ENCODE measurements around the gene TOR2A.

Gene TOR2A

DNA sequence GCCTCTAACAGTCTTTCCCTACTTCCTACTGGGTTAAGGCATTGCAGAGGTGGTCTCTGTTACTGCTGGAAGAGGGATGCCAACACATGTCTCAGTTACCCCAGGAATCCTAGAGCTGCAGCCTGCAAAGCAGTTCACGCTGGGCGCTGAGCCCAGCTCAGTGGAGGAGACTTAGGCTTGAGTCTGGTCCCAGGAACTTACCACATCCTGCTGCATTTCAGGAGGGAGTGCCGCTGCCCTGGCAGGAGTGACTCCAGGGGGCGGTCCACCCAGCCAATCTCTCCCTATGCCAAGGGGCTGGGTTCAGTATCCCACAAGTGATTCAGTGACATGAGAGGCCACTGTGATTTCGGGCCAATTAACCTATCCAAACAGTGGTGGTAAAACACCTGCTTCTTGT lies 11.7 kb downstream of the TOR2A start:
- H3K27ac ChIP-seq, result no peak overlapping the region
- no peak for DNase-seq (ENCODE audit: low read depth, low spot score)

DNA sequence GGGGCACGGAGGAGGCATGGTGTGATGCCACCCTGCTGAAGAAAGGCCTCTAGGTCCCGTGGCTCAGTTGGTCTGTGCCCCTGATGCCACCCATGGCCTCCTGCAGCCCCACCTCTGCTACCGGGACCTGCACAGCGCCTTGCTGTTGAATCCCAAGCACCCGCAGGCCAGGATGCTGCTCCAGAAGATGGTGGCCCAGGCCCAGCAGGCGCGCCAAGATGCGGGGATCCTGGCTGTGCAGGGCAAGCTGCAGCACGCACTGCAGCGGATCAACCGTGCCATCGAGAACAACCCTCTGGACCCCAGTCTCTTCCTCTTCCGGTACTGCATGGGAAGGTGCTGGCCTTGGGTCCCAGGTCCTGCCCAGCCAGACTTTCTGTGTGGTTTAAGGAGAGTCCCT lies 12.1 kb downstream of the TOR2A start:
- H3K27ac ChIP-seq, result no peak overlapping the region
- DNase-seq (ENCODE audit: low read depth, low spot score), result no peak

DNA sequence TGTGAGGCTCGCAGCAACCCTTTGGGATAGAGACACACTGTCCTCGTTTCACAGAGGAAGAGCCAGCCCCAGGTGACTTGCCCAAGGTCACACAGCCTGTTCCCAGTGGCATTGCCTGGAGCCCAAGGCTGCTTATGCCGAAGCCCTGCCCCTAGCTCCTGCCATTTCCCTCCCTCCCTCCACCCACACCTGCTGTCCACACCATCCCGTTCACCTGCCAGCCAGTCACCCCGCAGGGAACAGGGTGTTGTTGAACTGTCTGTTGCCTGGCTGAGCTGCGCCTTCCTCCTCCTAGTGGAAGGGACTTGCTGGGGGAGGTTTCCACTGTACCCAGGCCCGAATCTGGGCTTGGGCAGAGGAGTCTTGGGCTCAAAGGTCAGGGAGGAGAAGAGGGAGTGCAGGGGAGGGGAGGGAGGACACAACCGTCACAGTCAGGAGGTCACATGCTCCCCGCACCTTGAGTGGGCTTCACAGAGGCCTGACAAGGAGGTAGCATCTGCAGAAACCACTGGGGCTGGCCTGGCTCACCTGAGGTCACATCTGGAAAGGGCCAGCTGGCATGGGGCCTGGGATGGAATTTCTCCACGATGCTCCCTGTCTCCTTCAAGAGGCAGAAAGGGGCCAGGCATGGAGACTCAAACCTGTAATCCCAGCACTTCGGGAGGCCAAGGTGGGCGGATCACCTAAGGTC lies 12.9 kb downstream of the TOR2A start:
- DNase-seq (ENCODE audit: low read depth, low spot score), result no peak
- peak overlapping the region; percentile 50 for H3K27ac ChIP-seq

DNA sequence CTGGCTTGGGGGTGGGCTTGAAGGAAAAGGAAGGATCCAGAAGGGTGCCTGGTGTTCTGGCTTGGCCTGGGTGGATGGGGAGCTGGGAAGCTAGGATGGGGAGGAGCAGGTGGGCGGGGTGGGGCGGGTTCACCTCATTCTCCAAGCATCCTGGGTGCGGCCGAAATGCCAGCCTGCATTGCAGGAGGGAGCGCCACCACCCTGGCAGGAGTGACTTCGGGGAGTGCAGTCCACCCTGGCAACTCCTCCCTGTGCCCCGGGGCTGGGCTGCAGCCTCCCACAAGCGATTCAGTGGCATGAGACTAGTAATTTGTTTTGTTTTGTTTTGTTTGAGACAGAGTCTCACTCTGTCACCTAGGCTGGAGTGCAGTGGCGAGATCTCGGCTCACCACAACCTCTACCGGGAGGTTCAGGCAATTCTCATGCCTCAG lies 13.7 kb downstream of the TOR2A start:
- H3K27ac ChIP-seq, result peak overlapping the region; percentile 50
- DNase-seq (ENCODE audit: low read depth, low spot score), result peak; percentile 27

DNA sequence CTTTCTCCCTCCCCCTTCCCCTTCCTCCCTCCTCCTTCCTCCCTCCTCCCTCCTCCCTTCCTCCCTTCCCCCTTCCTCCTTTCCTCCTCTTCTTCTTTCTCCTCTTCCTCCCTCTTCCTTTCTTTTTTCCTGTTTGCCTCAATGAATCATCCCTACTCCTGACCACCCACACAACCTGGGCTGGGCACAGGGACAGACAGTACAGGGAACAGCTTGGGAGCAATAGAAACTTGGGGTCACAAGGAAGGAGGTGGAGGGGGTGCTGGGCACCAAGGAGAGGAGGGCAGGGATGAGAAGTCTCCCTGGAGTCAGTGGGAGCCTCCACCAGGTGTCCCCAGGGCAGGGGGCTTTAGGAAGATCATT lies 14.2 kb downstream of the TOR2A start:
- DNase-seq (ENCODE audit: low read depth, low spot score), result no peak
- peak overlapping the region; percentile 50 for H3K27ac ChIP-seq

DNA sequence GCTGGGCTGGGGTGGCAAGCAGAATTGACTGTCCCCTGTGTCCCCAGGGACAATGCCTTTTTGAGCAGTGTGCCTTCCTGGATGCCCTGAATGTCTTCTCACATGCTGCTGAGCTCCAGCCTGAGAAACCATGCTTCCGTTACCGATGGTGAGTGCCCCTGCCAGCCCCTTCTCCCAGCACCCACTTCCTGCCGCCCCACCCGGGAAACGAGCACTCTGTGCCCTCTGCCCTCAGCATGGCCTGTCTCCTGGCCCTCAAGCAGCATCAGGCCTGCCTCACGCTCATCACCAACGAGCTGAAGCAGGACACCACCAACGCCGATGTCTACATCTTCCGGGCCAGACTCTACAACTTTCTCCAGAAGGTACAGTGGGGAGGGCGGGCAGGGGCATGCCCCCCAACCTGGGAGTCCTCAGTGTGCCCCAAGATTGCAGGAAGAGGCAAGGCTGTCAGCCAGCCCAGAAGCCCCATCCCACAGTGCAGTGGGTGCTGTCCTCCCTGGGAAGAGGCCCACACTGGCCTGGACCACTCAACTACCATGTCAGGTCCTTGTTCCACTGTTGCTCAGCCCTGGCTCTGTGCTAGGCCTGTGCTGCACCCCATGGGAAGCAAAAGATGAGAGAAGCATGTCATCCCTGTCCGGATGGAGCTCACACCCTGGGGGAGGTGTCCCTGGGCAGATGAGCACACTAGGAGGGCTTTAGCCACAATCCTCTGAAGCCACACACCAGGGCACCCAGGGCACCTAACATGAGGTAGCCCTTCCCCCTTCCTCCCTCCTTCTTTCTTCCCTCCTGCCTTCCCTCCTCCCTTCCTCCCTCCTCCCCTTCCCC lies 14.8 kb downstream of the TOR2A start:
- no peak overlapping the region for H3K27ac ChIP-seq
- no peak for DNase-seq (ENCODE audit: low read depth, low spot score)

DNA sequence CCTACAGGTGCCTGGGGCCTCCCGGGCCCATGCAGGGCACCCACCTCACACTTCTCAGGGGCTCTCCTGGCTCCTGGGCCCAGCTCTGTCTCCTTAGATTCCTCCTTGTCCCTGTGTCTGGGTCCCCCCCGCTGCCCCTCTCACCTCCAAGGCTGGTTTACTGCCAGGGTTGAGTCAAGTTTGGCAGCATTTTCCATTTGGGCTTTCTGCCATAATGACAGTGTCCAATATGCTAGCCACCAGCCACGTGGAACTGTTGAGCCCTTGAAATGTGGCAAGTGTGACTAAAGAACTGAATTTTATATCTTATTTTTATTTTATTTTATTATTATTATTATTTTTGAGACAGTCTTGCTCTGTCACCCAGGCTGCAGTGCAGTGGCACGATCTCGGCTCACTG lies 17.3 kb downstream of the TOR2A start:
- DNase-seq (ENCODE audit: low read depth, low spot score), result no peak
- no peak overlapping the region for H3K27ac ChIP-seq

DNA sequence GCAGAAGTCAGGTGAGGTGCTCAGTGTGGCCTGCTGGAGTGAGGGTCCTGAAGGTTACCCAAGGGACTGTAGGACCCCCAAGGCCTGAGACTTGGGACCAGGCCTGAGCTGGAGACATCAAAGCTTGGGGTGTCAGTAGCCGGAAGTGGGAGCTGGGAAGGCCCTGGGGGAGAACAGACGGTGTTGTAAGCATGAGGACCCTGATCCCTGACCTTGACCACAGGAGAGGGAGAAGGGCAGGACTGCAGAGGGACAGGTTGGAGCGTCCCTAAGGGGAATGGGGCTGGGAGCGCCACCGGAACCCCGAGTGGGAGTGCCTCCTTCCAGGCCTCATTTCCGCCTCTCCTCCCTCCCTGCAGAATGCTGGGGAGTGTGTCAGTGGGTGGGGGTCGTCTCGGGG lies 18.7 kb downstream of the TOR2A start:
- no peak overlapping the region for H3K27ac ChIP-seq
- no peak for DNase-seq (ENCODE audit: low read depth, low spot score)

DNA sequence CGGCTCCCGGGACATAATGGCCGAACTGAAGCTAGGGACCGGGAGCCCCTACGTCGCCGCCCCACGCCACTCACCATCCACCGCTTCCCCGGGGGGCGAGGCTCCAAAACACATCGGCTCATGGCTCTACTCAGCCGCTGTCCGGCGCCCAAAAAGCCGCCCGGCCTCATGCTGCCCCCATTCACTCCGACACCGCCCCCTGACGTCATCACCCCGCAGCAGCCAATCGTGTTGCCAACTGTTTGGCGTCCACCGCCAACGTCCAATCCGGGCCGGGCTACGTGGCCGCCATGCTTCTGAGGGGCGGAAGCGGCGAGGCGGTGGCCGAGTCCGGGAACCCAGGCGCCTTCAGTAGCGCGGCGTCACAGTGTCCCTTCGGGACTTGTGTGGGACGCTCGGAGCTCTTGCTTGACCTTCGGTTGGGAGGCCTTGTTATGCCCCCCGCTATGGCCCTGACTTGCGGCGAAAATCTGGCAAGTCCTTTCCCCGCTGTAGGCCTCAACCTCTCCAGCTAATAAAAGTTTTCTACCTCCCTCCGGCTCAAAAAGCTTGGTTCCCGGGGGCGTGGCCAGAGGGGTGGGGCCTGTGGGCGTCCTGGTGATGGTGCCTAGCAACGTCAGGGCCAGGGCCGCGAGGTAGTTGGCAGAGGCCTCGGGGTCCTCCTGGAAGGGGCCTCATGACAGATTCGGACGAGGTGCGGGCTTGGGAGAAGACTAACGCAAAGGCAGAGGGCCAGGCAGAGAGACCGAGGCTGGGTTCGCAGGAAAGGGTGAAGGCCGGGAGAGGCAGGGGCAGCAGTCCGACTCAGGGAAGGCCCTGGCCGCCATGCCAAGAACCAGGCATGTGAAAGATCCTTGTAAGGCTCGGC lies 19.4 kb downstream of the TOR2A start, which contains the start of the genes PTRH1 and TTC16:
Gene PTRH1 (minus strand): TSS at position 194 of the 868 bp plus-strand sequence. CDS start 24 bp downstream, at position 170.
Gene TTC16 (plus strand): TSS at position 610 of the 868 bp plus-strand sequence. CDS start 67 bp downstream, at position 677.
- peak within 1 kb of the TSS; percentile 40 for H3K27ac ChIP-seq
- peak; percentile 60 for DNase-seq (ENCODE audit: low read depth, low spot score)

DNA sequence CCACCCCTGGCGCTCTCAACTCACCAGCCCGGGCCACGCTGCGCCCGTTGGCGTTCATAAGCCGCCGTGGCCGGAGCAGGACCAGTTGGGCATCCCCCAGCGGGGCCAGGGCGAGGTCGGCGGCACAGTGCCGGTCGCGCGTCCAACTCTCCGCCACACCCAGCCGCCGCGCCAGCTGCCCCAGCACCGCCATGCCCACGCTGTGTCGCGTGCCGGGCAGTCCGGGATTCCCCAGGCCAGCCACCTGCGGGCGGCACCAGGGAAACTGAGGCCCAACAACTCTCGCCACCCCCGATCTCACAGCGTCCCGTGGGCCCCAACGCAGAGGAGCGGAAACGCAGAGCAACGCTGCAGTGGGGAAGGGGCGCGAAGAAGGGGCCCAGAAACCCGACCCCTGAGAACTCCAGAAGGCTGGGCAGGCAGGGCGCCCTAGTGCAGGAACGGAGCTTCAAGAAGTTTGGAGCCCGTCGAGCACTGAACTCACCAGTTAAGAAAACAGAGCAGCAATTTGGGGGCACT lies 20.1 kb downstream of the TOR2A start:
- DNase-seq (ENCODE audit: low read depth, low spot score), result no peak
- H3K27ac ChIP-seq, result peak overlapping the region; percentile 40

DNA sequence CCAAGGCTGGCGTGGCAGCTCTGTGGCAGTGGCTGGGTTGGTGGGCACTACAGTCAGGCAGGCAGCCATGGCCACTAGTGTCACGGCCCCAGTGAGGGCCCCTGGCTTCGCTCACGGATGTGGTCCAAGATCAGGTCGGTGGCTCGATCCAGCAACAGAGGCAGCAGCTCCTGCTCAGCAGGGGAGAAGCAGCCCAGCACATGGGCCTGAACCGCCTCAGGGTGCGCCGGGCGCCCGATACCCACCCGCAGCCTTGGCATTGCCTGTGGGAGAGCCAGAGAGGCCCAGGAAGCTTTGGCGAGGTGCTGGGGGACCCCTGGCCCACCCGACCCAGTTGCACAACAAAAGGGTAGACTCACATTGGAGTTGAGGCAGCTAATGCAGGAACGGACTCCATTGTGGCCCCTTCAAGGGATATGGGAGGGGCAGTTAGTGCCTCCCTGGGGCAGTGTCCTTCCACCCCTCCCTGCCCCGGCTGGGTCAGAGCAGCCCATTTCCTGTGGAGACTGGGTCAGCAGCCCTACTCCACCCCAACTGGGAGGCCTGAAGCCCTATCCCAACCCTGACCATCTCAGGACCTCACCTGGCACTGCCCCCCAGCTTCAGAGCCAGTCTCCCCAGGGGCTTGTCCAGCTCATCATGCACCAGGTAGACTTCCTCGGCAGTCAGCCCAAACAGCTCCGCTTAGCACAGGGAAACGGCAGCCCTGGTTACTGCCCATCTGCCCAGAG lies 20.9 kb downstream of the TOR2A start:
- no peak for DNase-seq (ENCODE audit: low read depth, low spot score)
- H3K27ac ChIP-seq, result no peak overlapping the region

DNA sequence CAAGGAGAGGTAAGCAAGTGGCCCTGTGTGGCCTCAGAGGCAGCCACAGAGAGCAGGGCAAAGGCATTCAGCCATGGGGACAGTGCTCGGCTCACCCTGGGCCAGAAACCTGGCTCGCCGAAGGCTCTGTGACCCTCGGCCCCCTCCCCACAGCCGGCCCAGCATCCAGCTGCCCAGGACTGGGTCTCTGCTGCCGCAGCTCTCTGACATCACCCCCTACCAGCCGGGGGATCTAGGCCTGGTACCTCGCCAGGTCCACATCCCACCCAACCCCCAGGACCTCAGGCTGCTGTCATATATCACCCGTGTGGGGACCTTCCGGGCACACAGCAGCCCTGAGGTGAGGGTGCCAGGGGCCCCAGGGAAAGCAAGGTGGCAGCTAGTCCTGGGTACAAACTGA lies 22.2 kb downstream of the TOR2A start:
- no peak for DNase-seq (ENCODE audit: low read depth, low spot score)
- no peak overlapping the region for H3K27ac ChIP-seq

DNA sequence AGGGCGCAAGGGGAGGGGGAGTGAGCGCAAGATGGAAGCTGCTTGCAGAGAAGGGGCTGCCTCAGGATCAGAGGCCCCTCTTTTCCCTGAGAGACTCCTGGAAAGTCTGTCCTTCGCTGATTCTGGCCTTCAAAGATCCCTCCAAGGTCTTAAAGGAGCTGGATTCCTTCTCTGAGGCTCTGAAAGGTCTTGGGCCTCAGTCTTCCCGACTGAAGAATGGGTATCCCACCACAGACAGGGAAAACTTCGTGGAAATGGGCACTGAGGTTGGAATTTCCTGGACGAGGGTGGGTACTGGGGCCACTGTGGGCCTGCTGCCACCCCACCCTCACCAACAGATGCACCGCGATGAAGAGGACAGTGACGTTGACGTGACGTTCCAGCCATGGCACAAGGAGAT lies 22.7 kb downstream of the TOR2A start:
- no peak for DNase-seq (ENCODE audit: low read depth, low spot score)
- H3K27ac ChIP-seq, result no peak overlapping the region

DNA sequence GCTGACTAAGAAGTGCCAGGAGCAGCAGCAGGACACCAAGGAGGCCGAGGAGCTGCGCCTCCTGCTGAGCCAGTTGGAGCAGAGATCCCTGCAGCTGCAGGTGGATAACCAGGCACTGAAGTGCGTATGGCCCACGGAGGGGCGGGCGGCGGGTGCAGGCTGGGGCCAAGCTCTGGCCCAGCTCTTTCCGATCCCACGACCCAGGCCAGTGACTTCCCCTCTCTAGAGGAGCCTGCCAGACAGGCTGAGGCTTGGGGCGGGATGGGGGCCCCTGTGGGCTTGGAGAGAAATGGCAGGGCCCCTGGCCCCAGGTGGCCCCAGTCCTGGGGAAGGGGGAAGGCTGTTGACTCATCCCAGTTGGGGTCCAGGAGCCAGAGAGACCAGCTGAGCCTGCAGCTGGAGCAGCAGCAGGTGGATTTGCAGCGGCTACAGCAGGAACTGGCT lies 23.2 kb downstream of the TOR2A start:
- H3K27ac ChIP-seq, result no peak overlapping the region
- no peak for DNase-seq (ENCODE audit: low read depth, low spot score)

DNA sequence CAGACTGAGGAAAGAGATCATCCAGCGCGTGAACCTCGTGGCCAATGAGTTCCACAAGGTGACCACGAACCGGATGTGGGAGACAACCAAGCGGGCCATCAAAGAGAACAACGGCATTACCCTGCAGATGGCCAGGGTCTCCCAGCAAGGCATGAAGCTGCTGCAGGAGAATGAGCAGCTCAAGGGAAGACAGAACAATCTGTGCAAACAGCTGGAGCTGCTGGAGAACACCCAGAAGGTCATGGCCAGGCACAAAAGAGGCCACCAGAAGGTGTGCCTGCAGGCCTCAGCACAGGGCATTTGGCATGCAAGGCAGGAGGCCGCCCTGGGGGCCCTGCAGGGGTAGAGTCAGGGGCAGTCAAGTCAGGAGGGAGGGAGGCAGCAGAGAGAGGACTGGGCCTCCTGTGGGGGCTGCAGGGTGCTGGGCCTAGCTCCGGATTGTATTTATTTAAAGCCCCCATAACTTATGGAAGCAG lies 23.8 kb downstream of the TOR2A start:
- no peak for DNase-seq (ENCODE audit: low read depth, low spot score)
- H3K27ac ChIP-seq, result no peak overlapping the region

DNA sequence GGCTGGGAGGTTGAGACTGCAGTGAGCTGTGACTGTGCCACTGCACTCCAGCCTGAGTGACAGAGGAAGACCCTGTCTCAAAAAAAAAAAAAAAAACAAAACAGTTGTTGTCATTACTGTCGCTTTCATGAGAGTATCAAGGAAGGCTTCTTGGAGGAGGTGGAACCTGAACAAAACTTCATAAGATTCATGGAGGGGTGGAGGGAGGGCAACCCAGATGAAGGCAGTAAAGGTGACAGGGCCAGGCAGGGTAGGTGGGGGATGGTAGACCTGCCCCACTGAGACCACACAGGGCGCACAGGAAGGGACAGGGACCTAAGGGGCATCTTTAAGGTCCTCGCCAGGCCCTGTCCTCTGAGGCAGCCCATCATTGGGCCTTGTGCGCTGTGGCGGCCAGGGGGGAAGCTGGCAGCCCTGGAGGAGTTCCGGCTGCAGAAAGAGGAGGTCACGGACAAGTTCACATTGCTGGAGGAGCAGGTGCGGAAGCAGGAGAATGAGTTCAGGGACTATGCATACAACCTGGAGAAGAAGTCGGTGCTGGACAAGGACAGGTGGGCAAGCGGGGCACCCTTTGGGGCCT lies 24.8 kb downstream of the TOR2A start:
- no peak for DNase-seq (ENCODE audit: low read depth, low spot score)
- no peak overlapping the region for H3K27ac ChIP-seq

DNA sequence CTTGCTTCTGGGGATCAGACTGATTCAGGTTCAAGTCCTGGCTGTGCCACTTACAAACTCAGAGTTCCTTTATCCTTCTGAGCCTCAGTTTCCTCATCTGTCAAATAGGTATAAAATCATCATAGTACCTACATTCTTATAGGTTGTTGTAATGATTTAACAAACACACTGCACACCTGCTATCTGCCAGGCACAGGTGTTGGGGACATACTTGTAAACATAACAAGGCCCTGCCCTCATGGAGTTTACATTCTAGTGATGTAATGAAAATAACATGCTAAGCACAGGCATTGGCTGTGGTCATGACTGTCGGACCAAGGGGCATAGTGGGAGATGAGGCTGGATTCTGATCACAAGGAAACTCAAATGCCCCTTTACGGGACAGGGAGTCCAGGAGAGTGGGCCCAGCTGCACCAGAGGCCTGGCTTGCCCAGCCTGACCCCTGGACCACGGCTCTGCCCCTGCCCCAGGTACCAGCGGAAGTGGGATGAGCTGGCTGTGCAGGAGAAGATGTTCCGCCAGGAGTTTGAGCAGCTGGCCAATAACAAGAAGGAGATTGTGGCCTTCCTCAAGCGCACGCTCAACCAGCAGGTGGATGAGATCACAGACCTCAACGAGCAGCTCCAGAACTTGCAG lies 26.0 kb downstream of the TOR2A start:
- DNase-seq (ENCODE audit: low read depth, low spot score), result no peak
- H3K27ac ChIP-seq, result no peak overlapping the region

DNA sequence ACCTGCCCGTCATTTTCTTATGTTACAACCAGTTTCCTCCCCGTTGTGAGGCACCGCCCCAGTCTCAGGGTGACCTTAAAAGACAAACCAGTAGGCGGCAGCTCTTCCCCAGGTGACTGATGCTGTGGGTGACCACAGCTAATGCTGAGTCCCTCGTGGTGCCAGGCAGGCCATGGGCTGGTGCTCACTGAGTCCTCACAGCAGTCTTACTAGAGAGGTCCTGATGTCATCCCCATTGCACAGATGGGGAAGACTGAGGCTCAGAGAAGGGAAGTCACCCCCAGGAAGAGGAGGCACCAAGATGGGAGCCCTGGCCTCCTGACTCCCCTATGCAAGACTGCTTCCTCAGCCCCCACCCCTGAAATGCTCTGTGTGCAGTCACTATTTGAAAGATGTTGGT lies 27.3 kb downstream of the TOR2A start:
- no peak overlapping the region for H3K27ac ChIP-seq
- DNase-seq (ENCODE audit: low read depth, low spot score), result no peak

DNA sequence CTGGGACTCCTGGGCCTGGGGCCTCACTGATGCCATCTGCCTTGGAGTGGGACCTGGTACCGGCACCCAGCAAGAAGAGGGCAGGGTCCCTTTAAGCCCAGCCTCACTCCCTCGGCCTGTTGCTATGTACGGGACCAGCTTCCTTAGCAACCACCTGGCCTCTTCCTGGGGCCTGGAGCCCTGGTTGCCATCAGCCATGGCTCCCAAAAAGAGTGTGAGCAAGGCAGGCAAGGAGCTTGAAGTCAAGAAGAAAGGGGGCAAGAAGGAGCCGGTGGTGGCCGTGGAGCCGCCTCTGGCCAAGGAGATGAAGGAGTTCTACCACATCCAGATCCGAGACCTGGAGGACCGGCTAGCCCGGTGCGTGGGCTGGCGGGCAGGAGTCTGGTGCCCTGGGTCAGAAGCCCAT lies 28.3 kb downstream of the TOR2A start, which contains the start of gene CFAP157:
Gene CFAP157 (plus strand): TSS at position 153 of the 406 bp plus-strand sequence. CDS start 44 bp downstream, at position 197.
- no peak for DNase-seq (ENCODE audit: low read depth, low spot score)
- no peak within 1 kb of the TSS for H3K27ac ChIP-seq

Data from epithelial cell of prostate (primary cell).